Adipocyte (in vitro differentiated cells): ENCODE data around the gene TMED6.

ENCODE experiments used
- DNase-seq: peaks from one replicate; pipeline ENCODE4 v3.0.0-alpha.2; 2015; ENCODE audit warnings: low read depth
- H3K27me3 ChIP-seq: replicated peaks from 2 replicates; pipeline ENCODE4 v1.7.0; 2013; ENCODE audit warnings: mild to moderate bottlenecking, low read length, moderate library complexity; ENCODE audit not compliant: control insufficient read depth, insufficient read depth
- H3K36me3 ChIP-seq: 2 replicates; pipeline ENCODE4 v1.7.0; 2013; ENCODE audit warnings: low read length, mild to moderate bottlenecking, moderate library complexity; ENCODE audit not compliant: control insufficient read depth, insufficient read depth, severe bottlenecking
- H3K4me1 ChIP-seq: 2 replicates; pipeline ENCODE4 v1.7.0; 2013; ENCODE audit warnings: mild to moderate bottlenecking, low read length, moderate library complexity; ENCODE audit not compliant: control insufficient read depth, insufficient read depth
- H3K4me3 ChIP-seq: 2 replicates; pipeline ENCODE4 v1.7.0; 2013; ENCODE audit warnings: mild to moderate bottlenecking, low read length, moderate library complexity
- H3K9ac ChIP-seq: 2 replicates; pipeline ENCODE4 v1.7.0; 2013; ENCODE audit warnings: mild to moderate bottlenecking, low read length, moderate library complexity
- H3K9me3 ChIP-seq: 2 replicates; pipeline ENCODE4 v1.7.0; 2013; ENCODE audit warnings: mild to moderate bottlenecking, low read length, moderate library complexity; ENCODE audit not compliant: control insufficient read depth

The TMED6 gene

DNA sequence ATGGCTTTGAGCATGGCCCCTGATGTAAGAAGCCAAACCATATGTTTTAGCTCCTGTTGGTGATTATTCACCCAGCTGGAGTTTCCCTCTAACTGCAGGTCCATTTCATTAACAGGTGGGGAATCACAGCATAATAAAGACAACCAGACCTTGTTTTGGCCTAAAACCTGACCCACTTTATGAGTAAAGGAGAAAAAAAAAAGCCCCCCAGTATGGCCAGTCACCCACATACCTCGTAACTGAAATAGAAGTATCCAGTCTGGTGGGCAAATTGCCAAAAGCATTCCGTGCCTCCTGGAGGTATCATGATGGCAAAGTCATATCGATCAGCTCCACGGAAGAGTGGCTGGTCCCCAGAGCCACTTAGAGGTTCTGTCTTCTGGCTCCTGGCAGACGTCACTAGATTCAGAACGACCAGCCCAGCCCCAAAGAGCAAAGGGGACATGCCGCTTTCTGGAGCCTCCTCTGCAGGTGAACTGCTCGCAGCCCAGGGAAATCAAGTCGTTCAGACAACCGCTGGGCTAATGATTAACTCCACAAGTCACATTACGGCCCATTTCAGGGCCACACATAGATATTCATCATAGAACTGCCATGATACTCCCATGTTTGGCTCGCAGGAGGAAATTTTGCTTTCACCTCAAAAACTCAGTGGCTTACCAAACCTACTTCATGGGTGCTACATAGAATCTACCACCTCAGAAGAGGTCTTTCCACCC is at the start of gene TMED6:
TSS of gene TMED6 (minus strand) at position 478 of the 719 bp plus-strand sequence. CDS start at position 445, 33 bp downstream.
- Histone ChIP-seq H3K4me1 (no peaks in the 10 kb centered on the region), H3K4me3 (no peak within 1 kb of the TSS), H3K9ac (no peak within 1 kb of the TSS), H3K9me3 (no peaks in the 10 kb centered on the region), H3K36me3 (peaks cover 31% of the 10 kb centered on the region), H3K27me3 (no peaks in the 10 kb centered on the region)
- DNase-seq, result no peak

DNA sequence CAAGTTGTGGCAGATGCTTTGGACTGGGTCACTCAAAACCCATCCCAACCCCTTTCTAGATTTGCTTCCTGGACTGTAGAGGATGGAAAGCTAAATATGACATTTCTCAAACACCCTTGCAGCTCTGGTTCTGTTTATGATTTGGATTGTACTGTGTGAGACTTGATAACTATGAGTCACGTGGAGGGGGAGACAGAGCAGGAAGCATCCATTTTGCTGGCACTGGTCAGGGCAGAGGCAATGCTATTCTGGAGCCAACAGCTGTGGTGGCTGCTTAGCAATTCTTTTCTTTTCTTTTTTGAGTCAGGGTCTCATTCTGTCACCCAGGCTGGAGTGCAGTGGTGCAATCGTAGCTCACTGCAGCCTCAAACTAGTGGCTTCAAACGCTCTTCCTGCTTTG is 47.8 kb upstream of the TMED6 start:
- Histone ChIP-seq H3K27me3 (no peaks in the 10 kb centered on the region), H3K9me3 (no peaks in the 10 kb centered on the region), H3K4me1 (peaks cover 21% of the 10 kb centered on the region), H3K36me3 (no peaks in the 10 kb centered on the region), H3K9ac (no peak overlapping the region), H3K4me3 (no peak overlapping the region)
- no peak for DNase-seq

DNA sequence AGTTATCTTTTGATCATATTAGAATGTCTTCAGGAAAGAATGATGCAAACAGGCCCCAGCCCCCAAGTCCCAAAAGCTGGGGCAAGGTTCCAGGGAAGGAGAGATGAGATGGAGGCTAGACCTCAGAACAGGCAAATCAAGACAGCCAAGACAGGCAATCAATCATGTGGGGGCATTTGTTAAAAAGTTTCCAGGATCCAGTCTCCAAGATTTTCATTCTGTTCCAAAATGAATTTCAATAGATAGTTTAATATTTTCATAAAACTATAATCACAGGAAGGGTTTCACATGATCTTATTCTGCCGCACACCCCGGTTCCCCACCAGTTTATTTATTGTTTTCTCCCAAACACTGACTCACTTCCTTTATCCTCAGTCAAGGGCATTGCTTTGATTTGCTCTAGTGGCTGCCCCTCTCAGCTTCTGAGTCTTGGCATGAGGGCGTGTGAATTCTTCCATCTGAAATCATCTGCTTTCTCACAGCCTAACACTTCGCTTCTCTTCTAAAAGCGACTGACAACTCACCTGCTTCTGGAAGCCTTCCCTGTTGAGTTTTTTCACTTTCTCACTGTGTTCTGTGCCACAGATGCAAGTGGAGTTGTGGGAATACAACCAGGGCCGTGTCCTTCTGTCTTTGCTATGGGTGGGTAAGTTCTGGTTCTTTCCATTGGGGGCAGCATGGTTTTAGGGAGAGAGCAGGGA is 46.4 kb upstream of the TMED6 start:
- H3K9ac ChIP-seq, result no peak overlapping the region
- peaks cover 14% of the 10 kb centered on the region for H3K4me1 ChIP-seq
- no peaks in the 10 kb centered on the region for H3K9me3 ChIP-seq
- no peak overlapping the region for H3K4me3 ChIP-seq
- no peaks in the 10 kb centered on the region for H3K27me3 ChIP-seq
- no peaks in the 10 kb centered on the region for H3K36me3 ChIP-seq
- DNase-seq, result peak; percentile 85

DNA sequence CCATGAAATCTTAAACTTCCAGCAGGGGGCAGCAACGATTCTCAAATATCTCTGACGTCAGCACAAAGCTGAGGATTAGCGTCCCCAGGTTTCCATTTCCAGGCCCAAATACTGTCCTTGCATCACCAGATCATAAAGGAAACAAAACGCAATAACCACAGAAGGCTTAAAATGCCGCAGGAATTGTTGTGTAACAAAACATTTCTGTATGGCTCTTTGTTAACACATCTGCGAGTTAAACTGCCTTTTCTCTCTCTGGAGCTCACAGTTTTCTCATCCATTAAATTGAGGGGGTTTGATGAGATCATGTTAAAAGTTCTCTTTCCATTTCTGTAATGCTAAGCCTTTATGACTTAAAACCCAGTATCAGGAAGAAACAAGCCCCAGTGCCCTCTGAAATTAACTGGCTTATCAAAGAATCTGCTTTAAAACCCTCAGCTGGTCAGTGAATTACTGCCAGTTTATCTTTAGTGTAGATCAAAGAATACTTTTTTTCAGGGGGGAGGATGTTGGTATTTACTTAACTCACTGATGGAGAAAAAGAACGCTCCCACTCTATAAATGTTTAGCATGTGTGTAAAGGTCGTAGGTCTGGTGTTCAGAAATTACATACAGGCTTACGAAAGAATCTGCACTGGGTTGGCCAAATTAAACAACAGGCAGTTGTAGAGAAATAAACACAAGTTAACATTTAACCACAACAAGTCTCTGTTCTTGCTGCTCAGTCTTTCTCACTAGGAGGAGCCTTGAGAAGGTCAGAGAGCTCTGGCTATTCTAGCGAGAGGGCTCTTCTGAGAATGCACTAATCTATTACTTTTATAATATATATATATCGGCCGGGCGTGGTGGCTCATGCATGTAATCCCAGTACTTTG is 44.8 kb upstream of the TMED6 start:
- no peaks in the 10 kb centered on the region for H3K9me3 ChIP-seq
- H3K27me3 ChIP-seq, result no peaks in the 10 kb centered on the region
- peaks cover 14% of the 10 kb centered on the region for H3K4me1 ChIP-seq
- H3K36me3 ChIP-seq, result no peaks in the 10 kb centered on the region
- peak overlapping the region; percentile 65 for H3K4me3 ChIP-seq
- peak overlapping the region; percentile 77 for H3K9ac ChIP-seq
- peak; percentile 99 for DNase-seq

DNA sequence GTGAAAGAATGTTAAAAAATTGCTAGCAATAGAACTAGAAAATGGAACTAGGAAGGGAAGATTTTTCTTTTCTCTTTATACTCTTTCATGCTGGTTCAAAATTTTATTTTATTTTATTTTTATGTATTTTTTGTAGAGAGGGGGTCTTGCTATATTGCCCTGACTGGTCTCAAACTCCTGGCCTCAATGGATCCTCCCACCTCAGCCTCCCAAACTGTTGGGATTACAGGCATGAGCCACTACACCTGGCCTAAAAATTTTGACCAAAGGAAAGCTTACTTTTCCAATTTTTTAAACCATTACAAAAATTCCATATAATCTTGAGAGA is 44.2 kb upstream of the TMED6 start:
- Histone ChIP-seq H3K4me1 (peaks cover 14% of the 10 kb centered on the region), H3K27me3 (no peaks in the 10 kb centered on the region), H3K9ac (peak overlapping the region; percentile 77), H3K9me3 (no peaks in the 10 kb centered on the region), H3K36me3 (no peaks in the 10 kb centered on the region), H3K4me3 (no peak overlapping the region)
- DNase-seq, result no peak

DNA sequence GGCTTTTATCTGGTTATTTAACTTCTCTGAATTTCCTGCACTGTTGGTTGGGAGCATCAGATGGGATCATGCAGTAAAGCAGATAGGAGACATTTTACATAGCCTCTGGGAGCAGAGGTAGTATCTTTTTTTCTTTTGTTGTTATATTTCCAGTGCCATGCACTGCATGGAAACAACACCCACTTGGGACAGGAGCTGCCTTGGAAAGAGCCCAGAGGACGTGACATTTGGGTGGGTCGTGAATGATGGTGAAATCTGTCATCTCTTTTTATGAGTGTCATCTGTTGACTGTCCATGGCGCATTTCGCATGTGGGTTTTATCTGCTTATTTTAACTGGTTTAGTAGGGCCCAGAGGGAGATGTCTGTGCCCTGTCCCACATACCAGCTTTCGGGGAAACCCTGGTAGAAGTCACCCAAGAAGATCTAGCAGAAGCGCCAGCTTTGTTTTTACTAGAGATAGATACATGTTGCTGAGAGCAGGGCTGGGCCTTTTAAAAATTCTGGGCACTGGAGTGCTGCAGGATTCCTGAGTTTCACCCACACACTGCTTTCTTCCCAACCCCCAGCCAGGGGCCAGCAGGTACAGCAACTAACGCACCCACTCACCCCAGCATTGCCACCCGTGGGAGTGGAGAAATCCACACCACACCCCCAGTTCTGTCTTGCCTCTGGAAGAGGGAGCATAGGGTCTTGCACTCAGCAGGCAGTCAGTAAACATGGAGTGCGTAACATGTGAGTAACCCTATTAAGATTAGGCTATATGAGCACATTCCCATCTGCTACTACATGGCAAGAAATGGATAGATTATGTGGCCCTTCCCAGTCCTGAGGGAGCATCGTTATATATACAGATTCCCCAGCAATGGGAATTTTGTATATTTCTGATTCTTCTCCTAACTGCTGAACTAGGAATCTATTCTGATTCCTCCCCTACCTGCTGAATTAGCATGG is 42.6 kb upstream of the TMED6 start:
- Histone ChIP-seq H3K27me3 (no peaks in the 10 kb centered on the region), H3K4me3 (no peak overlapping the region), H3K4me1 (peaks cover 14% of the 10 kb centered on the region), H3K9ac (no peak overlapping the region), H3K9me3 (no peaks in the 10 kb centered on the region), H3K36me3 (no peaks in the 10 kb centered on the region)
- DNase-seq, result no peak

DNA sequence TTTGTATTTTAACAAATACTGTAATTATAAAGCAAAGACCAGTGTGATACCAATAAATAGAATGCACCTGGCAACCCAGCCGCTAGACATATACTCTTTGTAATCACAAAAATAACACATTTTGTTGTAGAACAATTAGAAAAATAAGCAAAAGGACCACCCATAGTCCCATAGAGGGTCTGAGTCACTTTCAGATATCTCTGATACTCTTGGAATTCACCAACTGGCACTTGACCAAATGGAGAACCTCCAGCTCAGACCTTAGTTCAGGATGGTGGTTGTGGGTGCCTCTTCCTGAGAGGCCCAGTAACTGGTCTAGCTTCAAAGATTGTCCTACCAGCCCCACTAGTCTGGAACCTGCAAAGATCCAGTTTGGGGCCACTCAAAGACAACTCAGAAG is 35.0 kb upstream of the TMED6 start:
- H3K9ac ChIP-seq, result peak overlapping the region; percentile 95
- no peak for DNase-seq
- peak overlapping the region; percentile 93 for H3K4me3 ChIP-seq
- peaks cover 17% of the 10 kb centered on the region for H3K4me1 ChIP-seq
- no peaks in the 10 kb centered on the region for H3K27me3 ChIP-seq
- H3K36me3 ChIP-seq, result peaks cover 25% of the 10 kb centered on the region
- H3K9me3 ChIP-seq, result no peaks in the 10 kb centered on the region

DNA sequence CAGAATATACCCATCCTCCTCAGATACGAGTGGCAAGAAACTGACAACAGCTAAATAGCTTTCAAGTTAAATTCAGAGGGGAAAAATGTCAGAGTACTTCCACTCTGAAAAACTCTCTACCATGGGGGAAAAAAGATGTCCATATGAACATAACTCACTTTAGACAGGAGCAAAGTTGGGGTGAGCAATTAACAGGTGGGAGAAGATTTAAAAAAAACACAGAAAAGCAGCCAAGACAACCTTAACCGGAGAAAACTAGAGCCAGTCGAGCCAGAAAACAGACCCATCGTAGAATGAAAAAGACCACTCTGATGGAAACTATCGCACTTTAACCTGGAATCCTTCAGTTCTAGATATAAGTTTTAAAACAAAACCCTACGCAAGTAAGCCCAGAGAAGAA is 33.4 kb upstream of the TMED6 start:
- Histone ChIP-seq H3K36me3 (peaks cover 35% of the 10 kb centered on the region), H3K27me3 (no peaks in the 10 kb centered on the region), H3K4me3 (peak overlapping the region; percentile 93), H3K9ac (peak overlapping the region; percentile 95), H3K9me3 (no peaks in the 10 kb centered on the region), H3K4me1 (peaks cover 17% of the 10 kb centered on the region)
- DNase-seq, result peak; percentile 15

DNA sequence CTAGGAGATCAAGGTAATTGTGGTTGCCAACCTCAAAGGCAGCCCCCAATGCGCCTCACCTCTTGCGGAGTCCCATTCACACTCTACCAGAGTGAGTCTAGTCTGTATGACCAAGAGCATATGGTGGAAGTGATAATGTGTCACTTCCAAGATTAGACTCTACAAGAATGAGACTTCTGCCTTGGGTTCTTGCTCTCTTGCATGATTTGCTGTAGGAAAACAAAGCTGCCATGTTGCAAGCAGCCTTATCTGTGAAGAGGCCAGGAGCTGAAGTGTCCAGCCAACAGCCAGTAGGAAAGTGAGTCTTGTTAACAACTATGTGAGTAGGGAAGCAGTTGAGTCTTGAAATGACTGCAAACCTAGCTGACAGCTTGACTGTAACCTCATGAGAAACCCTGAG is 30.8 kb upstream of the TMED6 start:
- Histone ChIP-seq H3K4me3 (no peak overlapping the region), H3K36me3 (peaks cover 59% of the 10 kb centered on the region), H3K9me3 (no peaks in the 10 kb centered on the region), H3K9ac (no peak overlapping the region), H3K4me1 (peaks cover 30% of the 10 kb centered on the region), H3K27me3 (no peaks in the 10 kb centered on the region)
- no peak for DNase-seq

DNA sequence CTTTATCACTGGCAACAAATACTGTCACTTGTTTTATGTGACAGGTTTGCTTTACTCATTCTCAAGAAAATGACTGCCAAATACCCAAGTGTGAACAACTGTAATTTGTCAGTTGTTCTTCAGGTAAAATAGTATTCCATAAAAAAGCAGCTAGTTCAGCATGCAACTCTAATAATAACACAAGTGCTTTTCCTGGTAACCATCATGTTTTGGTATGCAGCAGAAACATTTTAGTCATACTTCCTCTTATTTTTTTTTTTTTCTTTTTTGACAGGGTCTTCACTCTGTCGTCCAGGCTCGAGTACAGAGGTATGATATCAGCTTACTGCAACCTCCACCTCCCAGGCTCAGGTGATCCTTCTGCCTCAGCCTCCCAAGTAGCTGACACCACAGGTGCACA is 29.6 kb upstream of the TMED6 start:
- H3K4me1 ChIP-seq, result peaks cover 24% of the 10 kb centered on the region
- no peak overlapping the region for H3K9ac ChIP-seq
- H3K27me3 ChIP-seq, result no peaks in the 10 kb centered on the region
- peaks cover 61% of the 10 kb centered on the region for H3K36me3 ChIP-seq
- no peak for DNase-seq
- H3K4me3 ChIP-seq, result no peak overlapping the region
- no peaks in the 10 kb centered on the region for H3K9me3 ChIP-seq
